SK-N-SH (cell line): Measurements from ENCODE around the gene ZNF335. TPM values are rescaled to one million over a fixed set of nuclear protein-coding genes. Genes with fewer than 3 reads are reported as not detected.

ENCODE experiments used
- CTCF ChIA-PET: fragments of 300-600, 350-600 bp; formaldehyde crosslinking; extraction: SDS; loops from one replicate; lab custom pipeline; 2021; lab: Yijun Ruan, JAX
- POLR2A ChIA-PET: fragments of 350-600 bp; sonication (Branson Sonifier 250); formaldehyde crosslinking; extraction: SDS; loops from one replicate; lab custom pipeline; 2020; ENCODE audit warnings: antibody characterized with exemption, inconsistent platforms; lab: Yijun Ruan, JAX
- DNase-seq: peaks from one replicate; pipeline ENCODE4 v3.0.0; 2012
- H2AFZ ChIP-seq: fragments of 200-600 bp; sonication (generic); 2 replicates; pipeline ENCODE4 v1.8.1; 2016; ENCODE audit warnings: antibody characterized with exemption, mild to moderate bottlenecking, low read depth
- H3F3A ChIP-seq: fragments of 200-600 bp; sonication (generic); replicated peaks from 2 replicates; pipeline ENCODE3; 2016; ENCODE audit warnings: antibody characterized with exemption, mild to moderate bottlenecking; ENCODE audit not compliant: insufficient read depth
- H3K27ac ChIP-seq, 2 experiments: fragments of 200-500 bp in 1 of 2; fragments of 200-600 bp in 1 of 2; sonication (Bioruptor generic) in 1 of 2; sonication (generic), shearing (Covaris generic) in 1 of 2; 2 replicates each; pipeline versions ENCODE4 v1.5.1 to v1.6.1; 2014 to 2016; ENCODE audit warnings: low read depth in 2 of 2, inconsistent platforms in 1 of 2, low read length in 1 of 2, mild to moderate bottlenecking in 1 of 2, mixed read lengths in 1 of 2
- H3K27me3 ChIP-seq: fragments of 200-600 bp; sonication (generic), shearing (Covaris generic); 2 replicates; pipeline ENCODE4 v1.6.1; 2016; ENCODE audit warnings: mixed run types; ENCODE audit not compliant: insufficient read depth
- H3K36me3 ChIP-seq, 2 experiments: fragments of 200-500 bp in 1 of 2; fragments of 200-600 bp in 1 of 2; sonication (Bioruptor generic) in 1 of 2; sonication (generic) in 1 of 2; replicated peaks in 1 of 2; 2 replicates each; pipeline versions ENCODE3 to v1.5.1; 2014 to 2016; ENCODE audit warnings: low read length in 1 of 2, mild to moderate bottlenecking in 1 of 2; ENCODE audit not compliant: insufficient read depth in 2 of 2, control insufficient read depth in 1 of 2
- H3K4me1 ChIP-seq, 2 experiments: fragments of 200-500 bp in 1 of 2; fragments of 200-600 bp in 1 of 2; sonication (Bioruptor generic) in 1 of 2; sonication (generic), shearing (Covaris generic) in 1 of 2; 2 replicates each; pipeline versions ENCODE4 v1.5.1 to v1.6.1; 2014 to 2016; ENCODE audit warnings: low read depth in 1 of 2, low read length in 1 of 2, mixed run types in 1 of 2; ENCODE audit not compliant: insufficient read depth in 2 of 2, control insufficient read depth in 1 of 2
- H3K4me2 ChIP-seq: fragments of 200-600 bp; sonication (generic), shearing (Covaris generic); 2 replicates; pipeline ENCODE4 v1.6.1; 2017; ENCODE audit warnings: mixed run types
- H3K4me3 ChIP-seq, 2 experiments: fragments of 200-500 bp in 1 of 2; fragments of 200-600 bp in 1 of 2; sonication (Bioruptor generic) in 1 of 2; sonication (generic), shearing (Covaris generic) in 1 of 2; 2 replicates each; pipeline versions ENCODE4 v1.5.1 to v1.8.1; 2014 to 2016; ENCODE audit warnings: low read depth in 2 of 2, inconsistent platforms in 1 of 2, low read length in 1 of 2, mild to moderate bottlenecking in 1 of 2, mixed read lengths in 1 of 2, moderate library complexity in 1 of 2
- H3K79me2 ChIP-seq: fragments of 200-600 bp; sonication (generic); 2 replicates; pipeline ENCODE4 v1.8.1; 2017; ENCODE audit warnings: mild to moderate bottlenecking; ENCODE audit not compliant: insufficient read depth
- H3K9ac ChIP-seq: fragments of 200-600 bp; sonication (generic); 2 replicates; pipeline ENCODE4 v1.6.1; 2017; ENCODE audit warnings: mixed run types
- H3K9me2 ChIP-seq: fragments of 200-600 bp; sonication (generic); 2 replicates; pipeline ENCODE4 v1.6.1; 2017; ENCODE audit warnings: mixed run types
- H3K9me3 ChIP-seq: fragments of 200-600 bp; sonication (generic); 2 replicates; pipeline ENCODE4 v1.6.1; 2017; ENCODE audit warnings: mixed run types, mild to moderate bottlenecking, moderate library complexity
- H4K20me1 ChIP-seq: fragments of 200-600 bp; sonication (generic); 2 replicates; pipeline ENCODE4 v1.6.1; 2017; ENCODE audit warnings: mild to moderate bottlenecking, mixed run types; ENCODE audit not compliant: insufficient read depth
- ELF1 ChIP-seq: IDR thresholded peaks from 2 replicates; pipeline ENCODE4 v1.4.0; 2012
- GABPA ChIP-seq: IDR thresholded peaks from 2 replicates; pipeline ENCODE4 v1.4.0; 2012; ENCODE audit warnings: low read depth, mild to moderate bottlenecking
- GATA2 ChIP-seq: sonication (generic); formaldehyde crosslinking; IDR thresholded peaks from 2 replicates; pipeline ENCODE4 v1.5.0; 2020; ENCODE audit warnings: mild to moderate bottlenecking, missing genetic modification reagents
- IRF3 ChIP-seq: fragments of 150-350 bp; IDR thresholded peaks from 2 replicates; pipeline ENCODE4 v1.6.1; 2016; ENCODE audit warnings: mild to moderate bottlenecking, low read depth, low read length
- MEF2A ChIP-seq: IDR thresholded peaks from 2 replicates; pipeline ENCODE4 v1.4.0; 2012; ENCODE audit warnings: low read depth, borderline replicate concordance
- MXI1 ChIP-seq: IDR thresholded peaks from 2 replicates; pipeline ENCODE4 v1.6.1; 2012; ENCODE audit warnings: mild to moderate bottlenecking, low read depth, low read length, improper control_type of control experiment
- NRF1 ChIP-seq: IDR thresholded peaks from 2 replicates; pipeline ENCODE4 v1.6.1; 2012; ENCODE audit warnings: low read depth, mild to moderate bottlenecking, low read length
- RXRA ChIP-seq: IDR thresholded peaks from 2 replicates; pipeline ENCODE4 v1.4.0; 2012; ENCODE audit warnings: low read depth, mild to moderate bottlenecking, borderline replicate concordance
- SMC3 ChIP-seq: IDR thresholded peaks from 2 replicates; pipeline ENCODE4 v1.6.1; 2012; ENCODE audit warnings: low read depth, low read length, improper control_type of control experiment
- TAF1 ChIP-seq: IDR thresholded peaks from 2 replicates; pipeline ENCODE4 v1.6.1; 2012; ENCODE audit warnings: low read depth, mild to moderate bottlenecking, low read length, moderate library complexity, borderline replicate concordance
- TCF12 ChIP-seq: IDR thresholded peaks from 2 replicates; pipeline ENCODE4 v1.4.0; 2012
- TEAD4 ChIP-seq: IDR thresholded peaks from 2 replicates; pipeline ENCODE4 v1.4.0; 2012; ENCODE audit warnings: mild to moderate bottlenecking, borderline replicate concordance; ENCODE audit not compliant: insufficient read depth
- USF1 ChIP-seq: IDR thresholded peaks from 2 replicates; pipeline ENCODE4 v1.4.0; 2012; ENCODE audit warnings: low read depth, borderline replicate concordance
- USF2 ChIP-seq: fragments of 150-350 bp; IDR thresholded peaks from 2 replicates; pipeline ENCODE4 v1.6.1; 2017; ENCODE audit warnings: antibody characterized with exemption, low read length, low read depth, borderline replicate concordance
- YY1 ChIP-seq: IDR thresholded peaks from 2 replicates; pipeline ENCODE4 v1.4.0; 2012; ENCODE audit warnings: low read depth, mild to moderate bottlenecking
- ZBTB33 ChIP-seq: IDR thresholded peaks from 2 replicates; pipeline ENCODE4 v1.4.0; 2012; ENCODE audit warnings: low read depth, borderline replicate concordance
- WGBS: methylation state at CpG from one replicate; pipeline ENCODE4 v1.1.6; 2017; ENCODE audit warnings: low lambda C conversion rate; 5-methylcytosine and 5-hydroxymethylcytosine counted together
- polyA plus RNA-seq, 3 experiments: library from polyadenylated mRNA; depleted of rRNA; stranded (reverse); fragments of >200 nt; gene quantifications; 2 replicates each; pipeline ENCODE4 v1.2.3, GENCODE V29; 2012

The ZNF335 gene
- polyA plus RNA-seq, 1 of the 3 experiments (the other 2 are of a cell fraction): 11.7 TPM

GRCh38 chr20:45968081-45968671 is 3.8 kb downstream of the ZNF335 start (continued):
- TF ChIP-seq NRF1: no peak
- no peak for TF ChIP-seq TCF12
- no peak for TF ChIP-seq MEF2A
- TF ChIP-seq USF1: no peak
- TF ChIP-seq, all 33 proteins: peak for 0

GRCh38 chr20:45967551-45968080 is 4.4 kb downstream of the ZNF335 start:
- WGBS: 96% methylated on average over 7 of the region's 13 CpGs
- no peaks in the 10 kb centered on the region for H3K27me3 ChIP-seq
- TF ChIP-seq MEF2A (no peak), ZBTB33 (no peak), MXI1 (no peak), TAF1 (no peak), RXRA (no peak), NRF1 (no peak), YY1 (no peak), USF2 (no peak), TEAD4 (no peak), SMC3 (no peak), GABPA (no peak), GATA2 (CRISPR knock-in tag) (no peak), IRF3 (no peak), ELF1 (no peak)
- no peaks in the 10 kb centered on the region for H3K9me3 ChIP-seq
- H3K4me3 ChIP-seq: no peak overlapping the region
- ChIA-PET POLR2A (no interaction called here), CTCF (interaction anchor here (0.6 to 4.3 kb wide), 2 partner anchors 8 to 376 kb away, joined by 3 to 51 read pairs; no protein-coding TSS in a partner anchor)
- H3K36me3 ChIP-seq: peaks cover 32 to 39% of the 10 kb centered on the region in 2 experiments
- peaks cover 9 to 13% of the 10 kb centered on the region in 2 experiments; a peak in 2 of 4 replicates for H3K4me1 ChIP-seq
- no peaks in the 10 kb centered on the region for H4K20me1 ChIP-seq
- H3K9ac ChIP-seq: no peak overlapping the region
- DNase-seq: no peak
- H3K27ac ChIP-seq: no peak overlapping the region
- H3K79me2 ChIP-seq: peaks cover 32% of the 10 kb centered on the region
- H2AFZ ChIP-seq: no peak overlapping the region
- no peaks in the 10 kb centered on the region for H3K9me2 ChIP-seq
- H3K4me2 ChIP-seq: no peak overlapping the region
- peaks cover 9% of the 10 kb centered on the region for H3F3A ChIP-seq
